22Rv1 (cell line): Measurements from ENCODE around the gene LAMA1.

Source experiments
- CTCF ChIP-seq: fragments of 450-650 bp; IDR thresholded peaks from 2 replicates; pipeline ENCODE4 v1.5.1; 2017; ENCODE audit warnings: mild to moderate bottlenecking
- ZFX ChIP-seq: fragments of 450-650 bp; IDR thresholded peaks from 2 replicates; pipeline ENCODE4 v1.6.1; 2017; ENCODE audit warnings: antibody characterized with exemption, borderline replicate concordance

GRCh38 chr18:7155887-7156286 lies 38.3 kb upstream of the LAMA1 start:
- TF ChIP-seq CTCF (no peak), ZFX (no peak)
